B cell (primary cell): ENCODE results near the gene ASPSCR1. TPM values are rescaled to one million over a fixed set of nuclear protein-coding genes. Genes with fewer than 3 reads are reported as not detected.

Experiments
- ATAC-seq: fragments of 200-7000 bp; cut with Tn5 transposase; one replicate; pipeline ENCODE4 v1.10.0; 2021; ENCODE audit warnings: low read depth, mild to moderate bottlenecking, moderate number of reproducible peaks, moderate library complexity
- CTCF ChIA-PET: fragments of 350-600 bp; sonication (Branson Sonifier 250); formaldehyde crosslinking; loops from one replicate; lab custom pipeline; 2021; ENCODE audit warnings: antibody characterized with exemption, inconsistent platforms; lab: Charles Lee
- POLR2A ChIA-PET: fragments of 350-600 bp; sonication (Branson Sonifier 250); formaldehyde crosslinking; loops from one replicate; lab custom pipeline; 2021; ENCODE audit warnings: antibody characterized with exemption; lab: Charles Lee
- DNase-seq: peaks from one replicate; pipeline ENCODE4 v3.0.0; 2013
- H2AFZ ChIP-seq: 2 replicates; pipeline ENCODE4 v1.6.1; 2012; ENCODE audit warnings: mild to moderate bottlenecking, low read depth, low read length; ENCODE audit not compliant: insufficient read depth, poor library complexity, severe bottlenecking
- H3K27ac ChIP-seq, 2 donors: 1 replicate in 1 of 2; 2 replicates in 1 of 2; pipeline ENCODE4 v1.5.1; 2012 to 2013; ENCODE audit warnings: low read length in 2 of 2, mild to moderate bottlenecking in 2 of 2, moderate library complexity in 1 of 2
- H3K27me3 ChIP-seq, 4 experiments: fragments of 200-600 bp in 1 of 4; sonication (generic) in 1 of 4; replicated peaks in 1 of 4; 1 replicate in 2 of 4; 2 replicates in 2 of 4; pipeline versions ENCODE4 v1.6.1 to v1.7.0; 2013 to 2016; ENCODE audit warnings: low read length in 3 of 4, mild to moderate bottlenecking in 2 of 4, mixed read lengths in 1 of 4, moderate library complexity in 1 of 4; ENCODE audit not compliant: insufficient read depth in 4 of 4, control insufficient read depth in 3 of 4; ENCODE audit errors: control extremely low read depth in 1 of 4
- H3K36me3 ChIP-seq, 2 experiments: replicated peaks in 1 of 2; 1 replicate in 1 of 2; 2 replicates in 1 of 2; pipeline versions ENCODE4 v1.6.1 to v1.7.1; 2013; ENCODE audit warnings: low read length in 1 of 2; ENCODE audit not compliant: insufficient read depth in 2 of 2, control insufficient read depth in 1 of 2; ENCODE audit errors: control extremely low read depth in 1 of 2, extremely low read depth in 1 of 2
- H3K4me1 ChIP-seq, 2 donors: fragments of 200-600 bp in 1 of 2; sonication (generic) in 1 of 2; 1 replicate in 1 of 2; 2 replicates in 1 of 2; pipeline versions ENCODE4 v1.5.1 to v1.6.1; 2013 to 2017; ENCODE audit warnings: low read length in 2 of 2; ENCODE audit not compliant: control insufficient read depth in 2 of 2, insufficient read depth in 2 of 2
- H3K4me2 ChIP-seq: replicated peaks from 2 replicates; pipeline ENCODE3; 2012; ENCODE audit warnings: mild to moderate bottlenecking, low read depth, low read length; ENCODE audit not compliant: poor library complexity, severe bottlenecking
- H3K4me3 ChIP-seq, 5 experiments: fragments of 200-600 bp in 1 of 5; sonication (generic) in 1 of 5; 1 replicate in 3 of 5; 2 replicates in 2 of 5; pipeline versions ENCODE4 v1.5.1 to v1.7.0; 2011 to 2016; ENCODE audit warnings: low read length in 4 of 5, mild to moderate bottlenecking in 4 of 5, low read depth in 2 of 5, control low read depth in 1 of 5, moderate library complexity in 1 of 5; ENCODE audit not compliant: insufficient read depth in 1 of 5; ENCODE audit errors: control extremely low read depth in 1 of 5, extremely low read depth in 1 of 5
- H3K79me2 ChIP-seq: fragments of 200-600 bp; sonication (generic); one replicate; pipeline ENCODE4 v1.6.0; 2016; ENCODE audit warnings: low read length; ENCODE audit not compliant: control insufficient read depth, insufficient read depth
- H3K9ac ChIP-seq: fragments of 200-600 bp; sonication (generic); 2 replicates; pipeline ENCODE4 v1.6.1; 2017; ENCODE audit warnings: mild to moderate bottlenecking, low read length, moderate library complexity
- H3K9me3 ChIP-seq, 3 donors: one replicate each; pipeline versions ENCODE4 v1.6.1 to v1.7.1; 2013; ENCODE audit warnings: low read length in 2 of 3; ENCODE audit not compliant: control insufficient read depth in 2 of 3, insufficient read depth in 1 of 3; ENCODE audit errors: control extremely low read depth in 1 of 3
- H4K20me1 ChIP-seq: 2 replicates; pipeline ENCODE4 v1.6.0; 2012; ENCODE audit warnings: mild to moderate bottlenecking, low read length; ENCODE audit not compliant: insufficient read depth, control insufficient read depth, poor library complexity, severe bottlenecking
- H3K27ac Mint-ChIP-seq: one replicate; pipeline ENCODE4 v1.8.0; 2021; ENCODE audit warnings: mixed read lengths
- H3K27me3 Mint-ChIP-seq: one replicate; pipeline ENCODE4 v1.8.0; 2021; ENCODE audit warnings: mixed read lengths
- H3K4me1 Mint-ChIP-seq: one replicate; pipeline ENCODE4 v1.8.0; 2021; ENCODE audit warnings: mixed read lengths
- H3K4me3 Mint-ChIP-seq: one replicate; pipeline ENCODE4 v1.8.0; 2021; ENCODE audit warnings: mixed read lengths
- H3K9me3 Mint-ChIP-seq: one replicate; pipeline ENCODE4 v1.8.0; 2022; ENCODE audit warnings: mixed read lengths; ENCODE audit not compliant: insufficient read depth
- EZH2 ChIP-seq: IDR thresholded peaks from 2 replicates; pipeline ENCODE4 v1.6.1; 2012; ENCODE audit warnings: borderline replicate concordance, low read depth, mild to moderate bottlenecking, moderate library complexity, low read length; ENCODE audit not compliant: insufficient read depth, poor library complexity, severe bottlenecking
- WGBS: methylation state at CpG from one replicate; pipeline ENCODE4 v1.1.5; 2013; ENCODE audit warnings: missing lambda C conversion rate; ENCODE audit not compliant: insufficient coverage; 5-methylcytosine and 5-hydroxymethylcytosine counted together
- intact Hi-C: fragments of 100-400 bp; cut with micrococcal nuclease; formaldehyde crosslinking; loops from one replicate; pipeline ENCODE4 v1.10.0; 2022
- polyA plus RNA-seq: library from polyadenylated mRNA; depleted of rRNA; stranded (reverse); fragments of >200 nt; gene quantifications from 2 replicates; pipeline ENCODE4 v1.2.3, GENCODE V29; 2012
- total RNA-seq, 2 donors: library from RNA; stranded (reverse); fragments of 120-200 nt in 1 of 2; gene quantifications; 1 replicate in 1 of 2; 2 replicates in 1 of 2; pipeline versions ENCODE4 v1.2.3 to v1.2.4, GENCODE V29; 2013 to 2022
- TF ChIP-seq, protein P1 (sequence below): fragments of 200-600 bp; IDR thresholded peaks from one replicate; pipeline ENCODE4 v1.8.0; 2022; ENCODE audit warnings: antibody characterized with exemption, mild to moderate bottlenecking

Gene ASPSCR1
- total and polyA plus RNA-seq, 2 donors (not counting 1 experiment from before 2014, with no cell fraction given), result 34.0 to 46.7 TPM

GRCh38 chr17:81928544-81929252 lies 48.7 kb upstream of the ASPSCR1 start:
- ATAC-seq (no peak), DNase-seq (peak; percentile 58)
- Histone ChIP-seq H3K9me3 (no peaks in the 10 kb centered on the region), H2AFZ (peak overlapping the region; percentile 87), H3K4me3 (peak overlapping the region in 3 of 5 experiments; percentile 50 to 60 (median 58)), H3K27ac (no peak overlapping the region), H3K36me3 (no peaks in the 10 kb centered on the region), H4K20me1 (peaks cover 27% of the 10 kb centered on the region), H3K4me1 (peaks cover 24 to 31% of the 10 kb centered on the region in 2 donors), H3K27me3 (peaks cover 0 to 23% (median 9%) of the 10 kb centered on the region in 4 experiments), H3K4me2 (peak overlapping the region; percentile 90), H3K79me2 (peaks cover 34% of the 10 kb centered on the region), H3K9ac (peak overlapping the region; percentile 48)
- CTCF ChIA-PET, result interaction anchor here (0.5 to 3.5 kb wide), 5 partner anchors 10 to 147 kb away, joined by 3 to 16 read pairs (median 3); no protein-coding TSS in a partner anchor
- H3K9me3 Mint-ChIP-seq, result no peaks in the 10 kb centered on the region
- WGBS, result 28% methylated on average over 41 of the region's 44 CpGs
- intact Hi-C loops, result loop anchor here (5.0 kb wide), 2 partner anchors 36 to 96 kb away; partner anchors contain the start of genes ALYREF, ANAPC11 and MCRIP1
- H3K4me3 Mint-ChIP-seq, result peak overlapping the region; percentile 64
- H3K4me1 Mint-ChIP-seq, result peaks cover 17% of the 10 kb centered on the region
- POLR2A ChIA-PET, result interaction anchor here (0.7 kb wide), 1 partner anchor 57 kb away, joined by 3 read pairs; no protein-coding TSS in a partner anchor
- no peak for TF ChIP-seq EZH2
- TF ChIP-seq, protein P1, sequence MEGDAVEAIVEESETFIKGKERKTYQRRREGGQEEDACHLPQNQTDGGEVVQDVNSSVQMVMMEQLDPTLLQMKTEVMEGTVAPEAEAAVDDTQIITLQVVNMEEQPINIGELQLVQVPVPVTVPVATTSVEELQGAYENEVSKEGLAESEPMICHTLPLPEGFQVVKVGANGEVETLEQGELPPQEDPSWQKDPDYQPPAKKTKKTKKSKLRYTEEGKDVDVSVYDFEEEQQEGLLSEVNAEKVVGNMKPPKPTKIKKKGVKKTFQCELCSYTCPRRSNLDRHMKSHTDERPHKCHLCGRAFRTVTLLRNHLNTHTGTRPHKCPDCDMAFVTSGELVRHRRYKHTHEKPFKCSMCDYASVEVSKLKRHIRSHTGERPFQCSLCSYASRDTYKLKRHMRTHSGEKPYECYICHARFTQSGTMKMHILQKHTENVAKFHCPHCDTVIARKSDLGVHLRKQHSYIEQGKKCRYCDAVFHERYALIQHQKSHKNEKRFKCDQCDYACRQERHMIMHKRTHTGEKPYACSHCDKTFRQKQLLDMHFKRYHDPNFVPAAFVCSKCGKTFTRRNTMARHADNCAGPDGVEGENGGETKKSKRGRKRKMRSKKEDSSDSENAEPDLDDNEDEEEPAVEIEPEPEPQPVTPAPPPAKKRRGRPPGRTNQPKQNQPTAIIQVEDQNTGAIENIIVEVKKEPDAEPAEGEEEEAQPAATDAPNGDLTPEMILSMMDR, result no peak
- H3K27ac Mint-ChIP-seq, result no peak overlapping the region
- peaks cover 10% of the 10 kb centered on the region for H3K27me3 Mint-ChIP-seq
